GM21737 (cell line): Measurements from ENCODE around the gene SPIN1.

Experiments
- ATAC-seq: cut with Tn5 transposase; IDR thresholded peaks from one replicate; pipeline ENCODE4 v1.9.1; 2021; ENCODE audit warnings: mild to moderate bottlenecking, moderate library complexity; ENCODE audit not compliant: unreplicated experiment

Gene SPIN1

DNA sequence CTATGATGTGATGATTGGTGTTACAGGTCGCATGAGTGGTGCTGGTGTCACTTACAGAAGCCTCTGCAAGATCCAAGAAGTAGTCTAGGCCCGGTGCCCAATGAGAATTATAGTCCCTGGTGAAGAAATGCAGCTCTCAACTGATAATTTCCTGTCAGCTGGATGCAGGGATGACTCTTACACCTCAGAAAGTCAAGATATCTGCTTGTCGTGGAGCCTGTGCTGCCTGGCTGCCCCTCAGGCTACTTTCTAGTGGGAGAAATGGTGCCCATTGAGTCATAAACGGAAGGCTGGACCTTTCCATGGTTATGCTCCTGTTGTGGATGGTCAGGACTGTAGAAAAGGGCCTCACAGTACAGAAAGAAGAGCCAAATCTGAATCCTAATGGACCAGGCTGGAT lies 99.9 kb downstream of the SPIN1 start:
- ATAC-seq, result no peak

GRCh38 chr9:88494983-88495721 lies 106.9 kb downstream of the SPIN1 start:
- ATAC-seq, result no peak

- no peak for ATAC-seq
Observed at GRCh38 chr9:88497224-88497623, 109.0 kb downstream of the SPIN1 start.

DNA sequence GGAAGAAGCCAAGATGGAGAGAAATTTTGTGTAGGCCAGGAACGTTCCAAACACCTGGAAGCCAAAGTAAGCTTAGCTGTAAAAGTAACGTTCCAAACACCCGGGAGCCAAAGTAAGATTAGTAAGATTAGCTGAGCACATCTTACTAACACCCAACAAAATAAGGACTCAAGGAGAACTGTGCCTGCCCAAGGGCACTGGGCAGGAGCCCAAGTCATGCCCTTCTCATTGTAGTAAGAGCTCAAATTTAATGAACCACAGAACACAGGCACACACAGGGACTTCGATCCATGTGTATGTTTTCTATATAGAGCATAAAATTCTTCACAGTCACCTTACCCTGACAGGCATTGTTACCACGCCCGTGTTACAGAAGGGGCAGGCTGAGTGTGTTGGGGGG lies 110.6 kb downstream of the SPIN1 start:
- no peak for ATAC-seq

GRCh38 chr9:88501086-88501485 lies 112.8 kb downstream of the SPIN1 start:
- ATAC-seq, result no peak

GRCh38 chr9:88502552-88503034 lies 114.3 kb downstream of the SPIN1 start:
- no peak for ATAC-seq

GRCh38 chr9:88503081-88503844 lies 115.0 kb downstream of the SPIN1 start:
- no peak for ATAC-seq

GRCh38 chr9:88503845-88504764 lies 115.9 kb downstream of the SPIN1 start:
- ATAC-seq, result no peak

DNA sequence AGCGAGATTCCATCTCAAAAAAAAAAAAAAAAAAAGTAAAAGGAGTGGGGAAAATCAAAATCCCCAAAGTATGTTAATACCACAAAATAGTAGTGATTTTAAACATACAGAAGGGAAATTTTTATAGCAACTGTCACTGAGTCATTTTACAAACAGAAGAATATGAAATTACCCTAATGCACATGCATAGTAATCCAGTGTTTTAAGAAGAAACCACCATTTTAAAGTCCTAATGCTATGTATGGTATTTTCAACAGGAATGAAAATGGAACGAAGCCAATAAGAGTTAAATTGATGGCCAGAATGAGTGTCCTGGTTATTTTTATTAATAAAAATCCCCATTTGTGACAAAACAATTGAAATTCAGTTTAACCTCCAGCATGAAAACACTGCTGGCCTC lies 120.1 kb downstream of the SPIN1 start:
- ATAC-seq, result no peak

GRCh38 chr9:88511906-88512305 lies 123.7 kb downstream of the SPIN1 start:
- no peak for ATAC-seq

DNA sequence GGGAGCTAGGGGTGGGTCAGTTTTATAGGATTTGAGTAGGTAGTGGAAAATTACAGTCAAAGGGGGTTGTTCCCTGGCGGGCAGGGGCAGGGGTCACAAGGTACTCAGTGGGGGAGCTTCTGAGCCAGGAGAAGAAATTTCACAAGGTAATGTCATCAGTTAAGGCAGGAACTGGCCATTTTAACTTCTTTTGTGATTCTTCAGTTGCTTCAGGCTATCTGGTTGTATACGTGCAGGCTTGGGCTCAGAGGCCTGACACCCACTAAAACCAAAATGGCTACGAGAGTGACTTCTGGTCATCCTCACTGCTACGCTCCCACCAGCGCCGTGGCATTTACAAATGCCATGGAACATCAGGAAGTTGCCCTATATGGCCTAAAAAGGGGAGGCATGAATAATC lies 126.0 kb downstream of the SPIN1 start:
- no peak for ATAC-seq

- ATAC-seq, result no peak
Observed at GRCh38 chr9:88521308-88521707, 133.1 kb downstream of the SPIN1 start.

- ATAC-seq, result no peak
Observed at GRCh38 chr9:88522360-88522759, 134.1 kb downstream of the SPIN1 start.

GRCh38 chr9:88523056-88523455 lies 134.8 kb downstream of the SPIN1 start:
- ATAC-seq, result no peak

DNA sequence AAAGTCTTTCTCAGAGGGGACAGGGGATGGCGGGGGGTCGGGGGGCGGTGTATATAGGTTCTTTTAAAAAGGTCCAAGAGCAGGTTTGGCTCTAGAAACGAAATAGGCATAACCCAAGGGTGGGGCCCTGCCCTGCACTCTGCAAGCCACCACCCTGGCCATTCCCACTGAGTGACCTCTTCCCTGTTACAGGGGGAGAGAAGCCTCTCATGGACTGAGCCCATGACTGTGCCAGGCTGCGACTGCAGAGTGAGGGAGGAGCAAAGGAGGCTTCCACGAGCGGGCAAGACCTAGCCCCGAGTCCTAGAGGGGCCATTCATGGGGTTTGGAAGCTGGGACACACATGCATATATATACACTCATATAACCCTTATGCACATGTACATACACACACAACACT lies 136.7 kb downstream of the SPIN1 start:
- no peak for ATAC-seq

DNA sequence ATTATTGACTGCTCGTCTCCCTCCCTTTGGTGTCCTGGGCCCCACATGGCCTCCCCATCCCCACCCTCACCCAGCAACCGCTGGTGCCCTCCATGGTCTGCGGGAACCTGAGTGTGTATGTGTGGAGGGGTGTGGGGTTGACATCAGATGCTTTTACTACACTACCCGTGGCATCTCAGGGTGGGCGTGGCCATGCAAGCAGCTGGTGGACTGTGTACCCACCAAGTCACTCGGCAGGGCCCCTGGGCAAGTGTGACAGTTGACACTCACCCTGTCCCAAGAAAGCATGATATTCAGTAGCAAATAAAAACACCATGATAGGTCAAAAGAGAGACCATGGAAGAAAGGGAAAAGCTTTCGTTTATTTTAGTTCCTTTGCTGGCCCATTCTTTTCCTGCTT lies 139.4 kb downstream of the SPIN1 start:
- no peak for ATAC-seq
